ENCODE data around the gene SALL4.

The SALL4 gene

DNA sequence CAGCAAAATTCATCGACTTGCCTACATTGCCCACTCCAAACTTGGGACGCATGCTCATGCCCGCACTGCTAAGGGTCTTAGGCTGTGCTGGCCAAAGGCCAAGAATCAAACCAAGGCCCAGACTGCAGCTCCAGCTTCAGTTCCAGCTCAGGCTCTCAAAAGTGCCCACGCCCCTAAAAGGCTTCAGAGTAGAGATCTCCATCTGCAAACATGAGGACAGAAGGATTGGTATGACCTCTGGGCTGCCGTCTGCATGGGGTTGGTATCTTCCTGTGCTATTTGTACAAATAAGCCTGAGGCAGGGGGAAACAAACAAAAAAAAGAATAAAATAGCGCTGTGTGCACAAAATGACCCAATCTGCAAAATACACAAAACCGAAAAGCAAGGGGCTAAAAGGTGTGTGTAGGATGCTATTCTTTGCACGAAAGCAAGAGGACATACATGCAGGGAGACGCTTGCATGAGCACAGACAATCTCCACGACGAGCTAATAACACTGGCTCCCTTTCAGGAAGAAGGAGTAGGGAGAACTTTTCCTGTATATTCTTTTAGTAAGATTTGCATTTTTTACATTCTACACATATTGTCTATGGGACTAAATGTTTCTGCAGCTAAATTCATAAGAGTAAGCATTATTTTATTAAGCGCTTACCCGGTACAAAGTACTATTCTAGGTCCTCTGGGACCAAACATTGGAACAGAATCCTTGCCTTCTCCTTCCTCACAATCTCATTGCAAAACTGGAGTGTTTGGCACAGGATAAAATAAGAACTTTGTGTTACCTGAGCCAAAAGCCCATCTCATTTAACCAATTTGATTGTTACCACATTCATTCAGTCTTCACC is 67.2 kb downstream of the SALL4 start:
- DNase-seq: no peak

- DNase-seq: no peak
Measured at GRCh38 chr20:51733070-51733469, 69.3 kb downstream of the SALL4 start.

All from stimulated activated naive CD4-positive, alpha-beta T cell treated with Interleukin-2 at 50 U/mL for 16 hours (primary cell).